HL-60 (cell line): ENCODE data around the gene SENP7.

Source experiments
- DNase-seq, 2 experiments: peaks; one replicate each; pipeline ENCODE4 v3.0.0-alpha.2; 2010 to 2020; ENCODE audit warnings: low read depth in 1 of 2, low spot score in 1 of 2
- H3K27ac ChIP-seq: fragments of 250-450 bp; sonication (Bioruptor Pico); replicated peaks from 2 replicates; pipeline ENCODE4 v1.5.1; 2020; ENCODE audit warnings: mild to moderate bottlenecking, moderate library complexity
- H3K27me3 ChIP-seq: fragments of 250-450 bp; sonication (Bioruptor Pico); 2 replicates; pipeline ENCODE4 v1.5.1; 2021; ENCODE audit warnings: mild to moderate bottlenecking, moderate library complexity; ENCODE audit not compliant: insufficient read depth, poor library complexity, severe bottlenecking
- H3K4me3 ChIP-seq: replicated peaks from 2 replicates; pipeline ENCODE4 v1.5.1; 2011; ENCODE audit warnings: mild to moderate bottlenecking, control low read depth, low read length; ENCODE audit not compliant: insufficient read depth
- GABPA ChIP-seq: IDR thresholded peaks from 2 replicates; pipeline ENCODE4 v1.6.1; 2012; ENCODE audit warnings: low read depth
- POLR2AphosphoS5 ChIP-seq: IDR thresholded peaks from 2 replicates; pipeline ENCODE4 v1.6.1; 2012; ENCODE audit warnings: low read depth
- REST ChIP-seq: IDR thresholded peaks from 2 replicates; pipeline ENCODE4 v1.6.1; 2012; ENCODE audit warnings: low read depth; ENCODE audit not compliant: insufficient replicate concordance
- SPI1 ChIP-seq: IDR thresholded peaks from 2 replicates; pipeline ENCODE4 v1.6.1; 2012; ENCODE audit warnings: low read depth, mild to moderate bottlenecking, borderline replicate concordance
- TF ChIP-seq, protein P1 (sequence below): IDR thresholded peaks from one replicate; pipeline ENCODE4 v1.5.1; 2011; ENCODE audit warnings: low read length, control low read depth, inconsistent platforms; ENCODE audit not compliant: insufficient read depth

SENP7 gene

GRCh38 chr3:101464235-101464634 lies 48.8 kb downstream of the SENP7 start:
- H3K27ac ChIP-seq: no peak overlapping the region
- H3K27me3 ChIP-seq: no peaks in the 10 kb centered on the region
- H3K4me3 ChIP-seq: no peak overlapping the region
- DNase-seq: no peak
- TF ChIP-seq, protein P1, sequence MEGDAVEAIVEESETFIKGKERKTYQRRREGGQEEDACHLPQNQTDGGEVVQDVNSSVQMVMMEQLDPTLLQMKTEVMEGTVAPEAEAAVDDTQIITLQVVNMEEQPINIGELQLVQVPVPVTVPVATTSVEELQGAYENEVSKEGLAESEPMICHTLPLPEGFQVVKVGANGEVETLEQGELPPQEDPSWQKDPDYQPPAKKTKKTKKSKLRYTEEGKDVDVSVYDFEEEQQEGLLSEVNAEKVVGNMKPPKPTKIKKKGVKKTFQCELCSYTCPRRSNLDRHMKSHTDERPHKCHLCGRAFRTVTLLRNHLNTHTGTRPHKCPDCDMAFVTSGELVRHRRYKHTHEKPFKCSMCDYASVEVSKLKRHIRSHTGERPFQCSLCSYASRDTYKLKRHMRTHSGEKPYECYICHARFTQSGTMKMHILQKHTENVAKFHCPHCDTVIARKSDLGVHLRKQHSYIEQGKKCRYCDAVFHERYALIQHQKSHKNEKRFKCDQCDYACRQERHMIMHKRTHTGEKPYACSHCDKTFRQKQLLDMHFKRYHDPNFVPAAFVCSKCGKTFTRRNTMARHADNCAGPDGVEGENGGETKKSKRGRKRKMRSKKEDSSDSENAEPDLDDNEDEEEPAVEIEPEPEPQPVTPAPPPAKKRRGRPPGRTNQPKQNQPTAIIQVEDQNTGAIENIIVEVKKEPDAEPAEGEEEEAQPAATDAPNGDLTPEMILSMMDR: no peak
- TF ChIP-seq GABPA (no peak), REST (no peak), POLR2AphosphoS5 (no peak), SPI1 (no peak)

DNA sequence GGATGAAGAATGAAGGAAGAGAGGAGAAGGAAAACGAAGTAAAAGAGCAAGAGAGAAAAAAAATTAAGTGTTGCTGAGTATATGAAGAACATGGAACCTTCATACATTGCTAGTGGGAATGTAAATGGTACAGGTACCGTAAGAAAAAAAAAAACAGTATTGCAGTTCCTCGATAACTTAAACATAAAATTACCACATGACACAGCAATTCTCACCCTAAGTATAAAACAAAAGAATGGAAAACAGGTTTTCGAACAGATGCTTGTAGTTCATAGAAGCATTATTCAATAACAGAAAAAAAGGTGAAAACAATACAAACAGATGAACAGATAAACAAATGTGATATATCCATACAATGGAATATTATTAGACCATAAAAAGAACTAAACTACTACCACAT lies 51.6 kb downstream of the SENP7 start:
- H3K27me3 ChIP-seq: no peaks in the 10 kb centered on the region
- H3K27ac ChIP-seq: no peak overlapping the region

GRCh38 chr3:101458387-101458786 lies 54.6 kb downstream of the SENP7 start:
- no peaks in the 10 kb centered on the region for H3K27me3 ChIP-seq
- TF ChIP-seq REST: no peak
- no peak overlapping the region for H3K27ac ChIP-seq
- no peak overlapping the region for H3K4me3 ChIP-seq
- DNase-seq: no peak

More for the DNA sequence above, 51.6 kb downstream of the SENP7 start:
- DNase-seq: no peak
- no peak overlapping the region for H3K4me3 ChIP-seq
- TF ChIP-seq SPI1 (no peak), GABPA (no peak)

- H3K27ac ChIP-seq: no peak overlapping the region
- no peaks in the 10 kb centered on the region for H3K27me3 ChIP-seq
- TF ChIP-seq, protein P1: no peak
- TF ChIP-seq POLR2AphosphoS5 (no peak), REST (no peak), GABPA (no peak), SPI1 (no peak)
- DNase-seq: no peak
- H3K4me3 ChIP-seq: no peak overlapping the region
Measured at GRCh38 chr3:101454629-101455028, 58.4 kb downstream of the SENP7 start.
